Measurements from ENCODE around the gene ATL1.
A peak's percentile ranks its signal among the peaks of the same experiment; 100 is the strongest.

ATL1 gene

GRCh38 chr14:50529288-50530179 lies 30.4 kb upstream of the ATL1 start:
- Histone ChIP-seq H3K27me3 (no peaks in the 10 kb centered on the region), H3K4me3 (no peak overlapping the region), H3K9me3 (no peaks in the 10 kb centered on the region), H3K36me3 (no peaks in the 10 kb centered on the region), H3K27ac (peak overlapping the region; percentile 1 to 91), H3K4me1 (peaks cover 0 to 43% (median 26%) of the 10 kb centered on the region in 4 donors)
- DNase-seq = no peak
- no peak for TF ChIP-seq CTCF (IDR thresholded peaks at IDR 0.05)
- intact Hi-C loops (cut with DNase I; ENCODE audit: low total_unique reads) = no loop called here

GRCh38 chr14:50530358-50530757 lies 29.6 kb upstream of the ATL1 start:
- Histone ChIP-seq H3K9me3 (no peaks in the 10 kb centered on the region), H3K27ac (peak overlapping the region; percentile 91 to 96), H3K4me1 (peaks cover 0 to 38% (median 23%) of the 10 kb centered on the region in 4 donors), H3K27me3 (no peaks in the 10 kb centered on the region), H3K4me3 (peak overlapping the region; percentile 85 to 96), H3K36me3 (no peaks in the 10 kb centered on the region)
- DNase-seq = no peak
- intact Hi-C loops (cut with DNase I; ENCODE audit: low total_unique reads) = no loop called here
- no peak for TF ChIP-seq CTCF (IDR thresholded peaks at IDR 0.05)

GRCh38 chr14:50530794-50531365 lies 29.1 kb upstream of the ATL1 start:
- Histone ChIP-seq H3K27me3 (no peaks in the 10 kb centered on the region), H3K27ac (peak overlapping the region; percentile 91 to 96), H3K9me3 (no peaks in the 10 kb centered on the region), H3K4me1 (peaks cover 0 to 38% (median 21%) of the 10 kb centered on the region in 4 donors), H3K36me3 (no peaks in the 10 kb centered on the region), H3K4me3 (peak overlapping the region; percentile 85 to 96)
- intact Hi-C loops (cut with DNase I; ENCODE audit: low total_unique reads) = no loop called here
- DNase-seq = no peak
- TF ChIP-seq CTCF (IDR thresholded peaks at IDR 0.05) = no peak

- Histone ChIP-seq H3K27me3 (no peaks in the 10 kb centered on the region), H3K36me3 (no peaks in the 10 kb centered on the region), H3K4me3 (peak overlapping the region; percentile 85 to 96), H3K27ac (peak overlapping the region; percentile 91 to 96), H3K4me1 (peaks cover 0 to 38% (median 19%) of the 10 kb centered on the region in 4 donors), H3K9me3 (no peaks in the 10 kb centered on the region)
- intact Hi-C loops (cut with DNase I; ENCODE audit: low total_unique reads) = loop anchor here (2.0 kb wide), 1 partner anchor 219 kb away; the partner anchor contains the start of genes DMAC2L and L2HGDH
- no peak for TF ChIP-seq CTCF (IDR thresholded peaks at IDR 0.05)
- DNase-seq = peak; percentile 50 to 73
Observed at GRCh38 chr14:50531595-50532501, 28.1 kb upstream of the ATL1 start.

Data from tibial artery (tissue), 4 donors.